Vagina (tissue), 2 donors: ENCODE measurements around the gene CENPF.

Source experiments
- CTCF ChIP-seq, 3 experiments: fragments of 450-650 bp in 2 of 3; fragments of 200-600 bp in 1 of 3; sonication (generic) in 1 of 3; IDR thresholded peaks; one replicate each; pipeline ENCODE4 v1.5.1; 2017 to 2019; ENCODE audit warnings: antibody characterized with exemption in 3 of 3, mild to moderate bottlenecking in 2 of 3, moderate library complexity in 2 of 3
- POLR2AphosphoS5 ChIP-seq, 2 donors: sonication (generic); formaldehyde crosslinking; IDR thresholded peaks; one replicate each; pipeline ENCODE4 v1.9.0; 2017; ENCODE audit warnings: antibody characterized with exemption in 2 of 2, mild to moderate bottlenecking in 2 of 2, low read depth in 1 of 2; ENCODE audit not compliant: insufficient read depth in 1 of 2

GRCh38 chr1:214648801-214649200, 45.8 kb downstream of the CENPF start:
- TF ChIP-seq CTCF (IDR thresholded peaks at IDR 0.05) (no peak), POLR2AphosphoS5 (IDR thresholded peaks at IDR 0.05; ENCODE audit: insufficient read depth in 1 of 2, low read depth in 1 of 2) (no peak)
